AG04449 (cell line): ENCODE measurements around the gene ZFP64.
"Not testable (repeated sequence)": the region's sequence is repeated elsewhere in the genome, so short reads cannot be mapped to it uniquely, and the experiment has no call there.

Source experiments
- CTCF ChIA-PET: fragments of 350-600 bp; formaldehyde crosslinking; extraction: SDS; loops from one replicate; lab custom pipeline; 2021; ENCODE audit warnings: antibody characterized with exemption; lab: Yijun Ruan, JAX
- POLR2A ChIA-PET: fragments of 400-600, 350-600 bp; formaldehyde crosslinking; extraction: SDS; loops from one replicate; lab custom pipeline; 2020; ENCODE audit warnings: antibody characterized with exemption, inconsistent platforms; lab: Yijun Ruan, JAX
- DNase-seq: peaks from one replicate; pipeline ENCODE4 v3.0.0-alpha.2; 2010; ENCODE audit warnings: low read depth, low spot score
- H3K4me3 ChIP-seq: 2 replicates; pipeline ENCODE4 v1.5.1; 2011; ENCODE audit warnings: low read depth, mild to moderate bottlenecking, control low read depth, low read length
- CTCF ChIP-seq: IDR thresholded peaks from one replicate; pipeline ENCODE4 v1.5.1; 2011; ENCODE audit warnings: mild to moderate bottlenecking, moderate library complexity, low read length, control low read depth, inconsistent platforms; ENCODE audit not compliant: insufficient read depth; ENCODE audit errors: missing control alignments

ZFP64 gene

GRCh38 chr20:52231230-52231746 is 39.7 kb upstream of the ZFP64 start:
- ChIA-PET CTCF (interaction anchor here (1.1 to 1.2 kb wide), 3 partner anchors 11 to 81 kb away, joined by 3 to 5 read pairs (median 3); no protein-coding TSS in a partner anchor), POLR2A (no interaction called here)
- H3K4me3 ChIP-seq, result no peak overlapping the region
- no peak for TF ChIP-seq CTCF
- no peak for DNase-seq

- POLR2A ChIA-PET, result no interaction called here
Measured at GRCh38 chr20:52230409-52230808, 38.8 kb upstream of the ZFP64 start.

GRCh38 chr20:52229346-52229745 is 37.8 kb upstream of the ZFP64 start:
- CTCF ChIA-PET, DNase-seq, POLR2A ChIA-PET, H3K4me3 ChIP-seq: not testable (repeated sequence)

More at GRCh38 chr20:52230409-52230808, 38.8 kb upstream of the ZFP64 start:
- CTCF ChIA-PET, result interaction anchor here (1.1 to 1.2 kb wide), 2 partner anchors 12 to 15 kb away, joined by 3 to 5 read pairs; no protein-coding TSS in a partner anchor
- TF ChIP-seq CTCF, result no peak
- DNase-seq, result peak; percentile 37
- no peak overlapping the region for H3K4me3 ChIP-seq

GRCh38 chr20:52226370-52226769 is 34.8 kb upstream of the ZFP64 start:
- no peak for TF ChIP-seq CTCF
- POLR2A ChIA-PET, result no interaction called here
- no peak overlapping the region for H3K4me3 ChIP-seq
- CTCF ChIA-PET, result interaction anchor here (1.1 kb wide), 1 partner anchor 17 kb away, joined by 3 read pairs; no protein-coding TSS in a partner anchor
- DNase-seq, result no peak

- CTCF ChIA-PET, result no interaction called here
- TF ChIP-seq CTCF, result no peak
Measured at GRCh38 chr20:52224920-52225319, 33.3 kb upstream of the ZFP64 start.

GRCh38 chr20:52221362-52221761 is 29.8 kb upstream of the ZFP64 start:
- CTCF ChIA-PET, H3K4me3 ChIP-seq, DNase-seq, POLR2A ChIA-PET: not testable (repeated sequence)

More at GRCh38 chr20:52224920-52225319, 33.3 kb upstream of the ZFP64 start:
- no peak for DNase-seq
- POLR2A ChIA-PET, result no interaction called here
- H3K4me3 ChIP-seq, result no peak overlapping the region

- H3K4me3 ChIP-seq, POLR2A ChIA-PET, DNase-seq, CTCF ChIA-PET: not testable (repeated sequence)
Measured at GRCh38 chr20:52220891-52221290, 29.3 kb upstream of the ZFP64 start.

- no peak overlapping the region for H3K4me3 ChIP-seq
- POLR2A ChIA-PET, result no interaction called here
- CTCF ChIA-PET, result interaction anchor here (1.1 kb wide), 1 partner anchor 91 kb away, joined by 3 read pairs; no protein-coding TSS in a partner anchor
- TF ChIP-seq CTCF, result no peak
- no peak for DNase-seq
Measured at GRCh38 chr20:52219441-52219840, 27.9 kb upstream of the ZFP64 start.
